Stimulated activated naive CD4-positive, alpha-beta T cell (primary cell): ENCODE measurements around the gene TSHZ2.

Source experiments
- DNase-seq, 6 experiments: peaks; one replicate each; lab custom pipeline; 2025; lab: John Stamatoyannopoulos, UW

Gene TSHZ2

DNA sequence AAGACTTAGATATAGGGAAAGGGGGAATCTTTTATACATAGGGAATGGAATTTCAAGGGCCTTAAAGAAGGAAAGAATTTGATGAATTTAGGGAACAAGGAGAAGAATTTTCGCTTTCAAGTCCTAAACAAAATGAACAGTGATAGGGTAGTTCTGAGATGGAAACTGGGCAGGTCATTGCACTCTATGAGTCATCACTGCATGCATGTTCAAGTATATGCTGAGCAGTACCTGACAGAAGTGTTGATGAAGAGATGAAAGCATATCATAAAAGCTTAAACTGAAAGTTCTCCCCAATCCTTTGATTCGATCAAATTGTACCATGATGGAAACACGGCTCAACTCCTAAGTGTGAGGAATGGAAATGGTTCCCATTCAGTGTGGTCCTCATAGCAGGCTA lies 271.0 kb downstream of the TSHZ2 start:
- no peak for DNase-seq

GRCh38 chr20:53244711-53245110 lies 272.6 kb downstream of the TSHZ2 start:
- DNase-seq = no peak

GRCh38 chr20:53245574-53245973 lies 273.4 kb downstream of the TSHZ2 start:
- no peak for DNase-seq

DNA sequence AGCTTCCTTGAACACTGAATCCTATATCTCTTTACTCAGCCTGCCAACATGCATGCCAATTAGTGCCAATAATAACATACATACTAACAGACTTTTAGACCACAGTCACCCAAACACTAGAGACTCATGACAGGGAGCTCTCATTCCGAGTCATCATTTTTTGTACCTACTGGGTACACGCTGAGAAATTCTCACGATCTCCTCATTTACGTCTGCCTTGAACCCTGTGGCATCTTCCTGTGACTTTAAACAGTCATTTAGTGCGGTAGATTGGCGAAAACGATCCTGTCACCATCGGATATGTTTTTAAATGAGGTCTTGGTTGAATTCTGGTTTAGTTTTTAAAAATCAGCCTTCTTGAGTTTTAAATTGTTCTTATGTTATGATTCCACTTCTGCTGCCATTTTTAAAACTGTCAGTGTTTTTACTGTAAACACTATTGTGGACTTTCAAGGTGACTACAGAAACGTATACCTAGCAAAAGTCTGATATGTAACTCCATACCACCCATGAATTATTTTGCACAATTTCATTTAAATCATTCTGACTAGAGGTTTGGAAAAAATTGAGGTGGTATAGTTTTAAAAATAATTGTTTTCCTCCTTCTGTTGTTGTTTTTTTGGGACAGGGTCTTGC lies 275.4 kb downstream of the TSHZ2 start:
- no peak for DNase-seq

GRCh38 chr20:53250456-53250855 lies 278.3 kb downstream of the TSHZ2 start:
- no peak for DNase-seq

- no peak for DNase-seq
Observed at GRCh38 chr20:53252002-53252401, 279.8 kb downstream of the TSHZ2 start.

GRCh38 chr20:53253668-53254067 lies 281.5 kb downstream of the TSHZ2 start:
- no peak for DNase-seq

- no peak for DNase-seq
Observed at GRCh38 chr20:53255102-53255710, 283.0 kb downstream of the TSHZ2 start.

DNA sequence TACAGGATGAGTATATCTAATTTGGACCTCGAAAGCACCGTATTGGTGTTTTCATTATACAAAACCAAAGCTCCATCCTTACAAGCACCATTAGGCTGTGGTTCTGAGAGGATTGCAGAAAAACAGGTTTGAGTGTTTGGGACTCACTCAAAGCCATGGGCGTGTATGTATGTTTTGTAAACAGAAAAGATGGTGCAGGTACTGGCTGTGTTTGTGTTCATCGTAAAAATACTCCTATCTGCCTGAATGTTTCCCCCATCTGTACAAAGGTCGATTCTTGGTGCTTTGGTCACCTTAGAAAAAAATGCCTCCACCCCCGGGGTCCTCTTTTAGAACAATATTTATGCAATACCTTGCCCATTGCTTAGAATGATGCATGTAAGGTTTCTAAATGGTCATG lies 286.6 kb downstream of the TSHZ2 start:
- no peak for DNase-seq

DNA sequence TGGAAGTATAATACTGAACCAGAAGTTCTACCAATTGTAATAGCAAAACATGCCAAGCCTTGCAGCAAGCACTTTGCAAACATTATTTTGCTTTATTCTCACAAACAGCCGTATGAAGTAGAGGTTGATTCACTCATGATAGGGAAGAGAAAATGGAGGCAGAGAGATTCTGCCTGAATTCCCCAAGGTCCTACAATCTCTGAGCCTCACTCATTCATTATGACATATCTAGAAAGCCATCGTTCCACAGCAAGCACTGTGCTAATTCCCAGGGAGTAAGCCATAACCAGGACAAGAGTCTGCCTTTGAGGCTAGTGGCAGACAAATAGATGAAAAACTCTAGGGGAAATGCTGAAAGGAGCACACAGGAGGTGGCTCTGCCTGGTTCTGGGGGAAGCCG lies 288.0 kb downstream of the TSHZ2 start:
- DNase-seq = no peak

GRCh38 chr20:53260591-53260990 lies 288.4 kb downstream of the TSHZ2 start:
- DNase-seq = no peak

- no peak for DNase-seq
Observed at GRCh38 chr20:53262365-53262764, 290.2 kb downstream of the TSHZ2 start.

DNA sequence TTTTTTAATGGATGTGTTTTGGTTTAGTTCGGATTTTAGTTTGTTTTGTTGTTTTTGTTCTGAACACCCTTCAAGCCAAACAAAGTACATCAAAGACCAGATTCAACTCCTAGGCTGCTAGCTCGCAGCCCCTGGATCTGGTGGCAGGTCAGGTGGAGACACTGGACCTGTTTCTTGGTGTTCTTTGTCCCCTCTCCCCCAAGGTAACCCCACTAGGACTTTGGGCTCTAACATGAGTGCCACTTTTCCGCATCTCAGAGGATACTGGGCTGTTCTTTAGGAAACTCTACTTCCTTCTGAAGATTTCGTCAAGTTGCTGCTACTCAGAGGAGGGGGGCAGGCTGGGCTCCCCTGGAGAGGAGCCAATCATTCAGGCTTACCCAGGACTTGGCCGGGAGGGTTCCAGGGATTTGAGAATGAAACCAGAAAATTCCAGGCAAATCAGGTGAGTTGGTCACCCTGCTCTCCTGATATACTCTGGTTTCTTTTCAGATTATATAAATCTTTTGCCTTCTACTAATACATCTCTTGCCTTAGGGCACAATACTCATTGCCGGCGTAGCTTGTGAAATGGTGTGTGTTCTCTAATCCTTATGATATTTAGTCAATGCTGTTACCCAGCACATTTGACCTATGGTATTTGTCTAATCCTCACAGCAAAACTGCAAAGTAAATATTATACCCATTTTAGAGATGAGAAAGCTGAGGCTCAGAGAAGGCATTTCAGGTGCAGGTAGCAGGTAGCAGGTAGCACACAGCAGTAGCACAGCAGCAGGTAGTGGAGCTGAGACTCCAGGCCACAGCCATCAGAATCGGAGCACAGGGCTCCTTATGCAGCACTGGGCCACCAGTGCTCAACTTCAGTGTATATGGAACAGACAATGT lies 291.6 kb downstream of the TSHZ2 start:
- no peak for DNase-seq

DNA sequence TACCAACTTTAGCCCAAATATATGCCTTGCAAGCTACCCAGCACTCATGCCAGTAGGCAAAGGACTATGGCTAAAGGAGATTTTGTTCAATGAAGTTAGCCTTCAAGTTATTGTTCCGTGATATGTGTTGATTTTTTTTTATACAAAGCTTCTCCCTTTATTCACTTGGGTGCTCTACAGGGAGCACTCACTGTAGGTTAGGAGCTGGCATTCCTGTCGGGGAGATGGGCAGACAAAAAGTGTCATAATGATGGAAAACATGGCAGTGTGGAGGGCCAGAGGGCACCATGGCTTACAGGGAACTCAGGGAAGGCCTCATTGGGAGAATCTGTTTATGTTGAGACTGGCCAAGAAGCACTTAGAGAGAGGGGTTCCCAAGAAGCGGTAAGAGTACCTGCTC lies 292.4 kb downstream of the TSHZ2 start:
- no peak for DNase-seq

GRCh38 chr20:53265304-53265875 lies 293.2 kb downstream of the TSHZ2 start:
- no peak for DNase-seq

- DNase-seq = no peak
Observed at GRCh38 chr20:53269380-53269779, 297.2 kb downstream of the TSHZ2 start.

GRCh38 chr20:53270792-53271375 lies 298.7 kb downstream of the TSHZ2 start:
- DNase-seq = no peak

DNA sequence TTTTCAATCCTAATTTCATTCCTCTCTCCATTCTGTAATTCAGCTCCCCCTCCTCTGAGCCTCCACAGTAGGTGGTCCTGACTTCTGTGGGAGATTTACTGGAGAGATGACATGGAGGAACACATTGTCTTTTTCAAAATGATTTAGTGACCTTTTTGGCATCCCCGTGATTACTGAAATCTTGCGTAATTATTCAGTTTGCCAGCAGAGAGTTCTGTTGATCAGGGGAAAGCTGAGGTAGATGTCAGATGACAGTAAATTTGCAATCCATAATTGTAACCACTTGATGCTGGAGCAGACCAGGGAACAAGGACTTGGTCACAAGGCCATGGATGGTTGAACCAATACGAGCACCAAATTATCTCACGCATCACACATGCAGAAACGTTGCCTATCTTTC lies 302.2 kb downstream of the TSHZ2 start:
- no peak for DNase-seq

DNA sequence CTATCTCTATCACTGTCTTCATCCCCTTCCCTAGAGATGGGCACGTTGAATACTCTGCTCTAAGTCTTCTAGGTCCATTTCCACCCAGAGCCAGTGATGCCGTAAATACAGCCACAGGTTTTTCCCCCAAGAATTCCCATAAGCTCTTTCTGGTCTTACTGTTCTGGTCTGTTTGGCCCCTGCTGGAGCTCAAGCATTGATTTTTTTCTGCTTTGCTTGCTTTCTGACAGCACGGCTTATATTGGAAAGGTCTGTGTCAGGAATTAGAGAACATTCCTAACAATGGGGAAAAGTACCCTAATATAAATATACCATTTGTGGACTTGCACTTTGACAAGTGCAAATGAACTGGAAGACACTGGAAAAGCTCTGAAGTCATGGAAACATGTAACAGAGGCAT lies 302.6 kb downstream of the TSHZ2 start:
- DNase-seq = no peak

GRCh38 chr20:53276143-53276542 lies 304.0 kb downstream of the TSHZ2 start:
- no peak for DNase-seq

DNA sequence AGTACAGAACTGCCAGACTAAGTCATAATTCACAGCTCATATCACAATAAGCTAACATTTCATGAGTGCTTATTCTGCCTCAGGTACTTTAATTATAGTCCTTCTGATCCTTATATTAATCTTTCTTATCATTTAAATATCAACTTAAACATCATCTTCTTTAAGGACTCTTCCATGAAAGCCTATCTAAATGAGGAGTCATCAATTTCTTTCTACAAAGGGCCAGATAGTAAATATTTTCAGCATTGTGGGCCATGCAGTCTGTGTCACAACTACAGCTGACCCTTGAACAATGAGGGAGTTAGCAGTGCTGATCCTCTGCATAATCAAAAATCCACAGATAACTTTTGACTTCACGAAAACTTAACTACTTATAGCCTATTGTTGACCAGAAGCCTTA lies 306.4 kb downstream of the TSHZ2 start:
- no peak for DNase-seq

GRCh38 chr20:53279735-53280134 lies 307.6 kb downstream of the TSHZ2 start:
- DNase-seq = no peak
